ENCODE results near the gene MTHFS.

The MTHFS gene

DNA sequence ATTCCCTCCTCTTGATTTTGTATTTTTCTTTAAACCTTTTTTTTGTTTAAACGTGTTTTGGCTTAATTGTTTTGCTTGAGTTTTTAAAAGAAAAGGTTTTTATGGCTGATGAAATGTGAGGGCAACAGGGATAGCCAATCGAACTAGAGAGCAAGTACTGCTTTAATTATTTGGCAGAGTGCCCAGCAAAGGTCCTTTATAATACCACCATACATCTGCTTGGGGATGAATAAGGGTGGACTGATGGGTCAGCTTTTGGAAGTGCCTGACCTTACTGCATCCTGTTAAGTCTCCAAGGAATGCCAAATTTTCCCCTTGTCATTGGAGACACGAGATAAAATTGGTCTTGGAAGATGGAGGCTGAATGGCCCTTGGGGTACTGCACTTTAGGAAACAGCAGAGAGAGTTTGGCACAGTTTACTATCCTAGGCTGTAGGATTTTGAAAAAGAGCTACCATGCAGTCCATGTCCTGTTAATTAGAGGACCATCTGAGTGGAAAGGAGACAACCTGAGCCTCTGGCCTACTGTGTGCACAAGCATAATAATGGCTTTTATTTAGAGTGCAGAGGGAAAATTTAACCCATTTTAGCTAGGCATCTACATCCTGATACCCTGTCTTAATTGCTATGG lies 19.8 kb upstream of the MTHFS start:
- in situ Hi-C loops (cut with MboI; ENCODE audit: low sequenced_read_pairs): loop anchor here (25.0 kb wide), 1 partner anchor 246 kb away; the partner anchor contains the start of gene FAH

DNA sequence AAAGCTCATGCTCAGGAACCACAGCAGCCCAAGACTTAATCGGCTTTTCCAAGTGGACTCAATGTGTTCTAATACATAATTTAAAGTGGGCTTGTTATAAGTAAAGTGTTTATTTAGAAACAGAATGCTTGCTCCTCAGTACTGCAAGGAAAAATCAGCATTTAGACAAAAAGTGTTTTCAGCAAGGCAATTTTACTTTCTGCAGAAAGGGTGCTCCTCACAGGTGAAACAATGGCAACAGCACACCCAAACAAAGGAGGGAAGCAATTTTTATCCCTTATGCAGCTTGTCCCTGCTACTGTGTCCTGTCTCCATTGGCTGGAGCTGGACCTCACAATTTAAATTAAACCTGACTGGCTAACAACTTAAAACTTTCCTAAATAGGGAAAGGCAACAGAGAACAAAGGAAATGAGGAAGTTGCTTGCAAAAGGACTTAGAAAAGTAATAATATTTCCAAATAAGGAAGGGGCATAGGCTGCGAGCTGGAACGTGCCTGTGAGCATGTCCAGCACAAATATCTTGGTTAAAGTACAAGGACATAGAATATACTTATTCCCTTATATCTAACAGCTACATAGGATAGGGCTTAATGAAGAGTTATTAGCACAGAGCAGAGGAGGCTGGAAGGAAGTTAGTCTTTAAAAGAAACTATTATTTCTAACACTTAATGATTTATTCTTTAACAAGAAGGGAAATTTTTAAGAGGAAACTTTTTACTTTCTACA lies 19.1 kb upstream of the MTHFS start:
- in situ Hi-C loops (cut with MboI; ENCODE audit: low sequenced_read_pairs): loop anchor here (25.0 kb wide), 1 partner anchor 246 kb away; the partner anchor contains the start of gene FAH

DNA sequence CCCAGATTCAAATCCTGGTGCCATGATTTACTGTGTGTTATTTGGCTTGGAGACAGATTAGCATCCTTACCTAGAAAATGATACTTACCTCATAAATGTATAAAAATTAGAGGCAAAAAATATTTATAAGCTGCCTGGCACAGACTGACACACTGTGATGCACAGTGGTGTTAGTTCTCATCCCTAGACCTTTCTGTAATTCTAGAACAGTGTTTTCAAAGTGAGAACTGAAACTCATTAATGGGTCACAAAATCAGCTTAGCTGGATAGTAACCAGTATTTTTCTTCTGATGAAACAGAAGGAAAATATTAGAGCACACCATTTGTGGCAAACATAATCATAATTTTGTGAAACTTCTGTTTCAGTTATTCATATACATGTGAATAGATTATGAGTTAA lies 17.9 kb upstream of the MTHFS start:
- in situ Hi-C loops (cut with MboI; ENCODE audit: low sequenced_read_pairs): loop anchor here (25.0 kb wide), 1 partner anchor 248 kb away; the partner anchor contains the start of gene FAH

- in situ Hi-C loops (cut with MboI; ENCODE audit: low sequenced_read_pairs): loop anchor here (25.0 kb wide), 1 partner anchor 253 kb away; the partner anchor contains the start of gene FAH
These were observed 12.9 kb upstream of the MTHFS start for GRCh38 chr15:79909556-79910335.

DNA sequence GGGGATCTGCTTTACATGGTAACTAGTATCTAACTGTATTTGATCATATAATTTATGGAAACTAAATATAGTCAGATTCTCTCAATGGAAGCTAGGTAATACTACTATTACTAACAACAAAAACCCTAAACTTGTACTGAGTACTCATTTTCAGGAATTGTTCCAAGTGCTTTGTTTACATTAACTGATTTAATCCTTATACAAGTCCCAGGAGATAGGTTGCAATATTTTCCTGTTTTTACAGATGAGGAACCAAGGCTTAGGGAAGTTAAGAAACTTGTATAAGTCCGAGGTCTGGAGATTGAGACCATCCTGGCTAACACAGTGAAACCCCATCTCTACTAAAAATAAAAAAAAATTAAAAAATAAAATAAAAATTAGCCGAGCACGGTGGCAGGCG lies 7.5 kb upstream of the MTHFS start:
- in situ Hi-C loops (cut with MboI; ENCODE audit: low sequenced_read_pairs): loop anchor here (25.0 kb wide), 1 partner anchor 258 kb away; the partner anchor contains the start of gene FAH

DNA sequence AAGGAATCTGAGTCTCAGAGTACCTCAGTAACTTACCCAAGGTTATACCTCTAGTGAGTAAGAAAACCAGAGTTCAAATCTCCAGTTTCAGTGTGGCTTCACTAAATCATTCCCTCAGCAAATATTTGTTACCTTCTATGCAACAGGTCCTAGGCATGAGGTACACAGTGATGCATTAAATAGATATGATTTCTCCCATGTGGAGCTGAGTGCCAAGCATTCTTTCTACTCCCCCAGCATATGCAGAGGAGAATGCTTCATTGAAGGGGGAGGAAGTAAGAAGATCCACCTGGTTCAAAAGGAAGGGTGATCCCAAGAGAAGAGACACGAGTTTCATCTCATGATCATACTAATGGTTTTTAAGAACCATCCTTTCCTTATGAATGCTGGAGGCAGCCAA lies 6.8 kb upstream of the MTHFS start:
- in situ Hi-C loops (cut with MboI; ENCODE audit: low sequenced_read_pairs): loop anchor here (25.0 kb wide), 1 partner anchor 259 kb away; the partner anchor contains the start of gene FAH

DNA sequence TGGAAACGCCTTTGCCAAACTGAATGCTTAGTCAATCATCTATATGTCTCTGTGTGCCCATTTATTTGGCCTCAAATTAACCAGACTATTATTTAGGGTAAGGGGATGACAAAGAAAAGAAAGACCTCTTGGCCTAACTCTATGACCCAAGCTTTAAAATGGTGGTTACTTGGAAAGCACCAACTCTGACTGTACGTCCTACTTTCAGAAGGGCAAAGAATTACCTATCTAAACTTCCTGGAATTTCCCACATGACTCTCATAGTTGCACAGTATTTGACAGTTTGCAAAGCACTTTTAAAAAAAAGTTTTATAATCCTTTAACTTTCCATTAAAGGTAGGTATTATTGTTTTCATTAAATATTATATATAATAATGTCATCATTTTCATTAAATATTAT lies 6.3 kb upstream of the MTHFS start:
- in situ Hi-C loops (cut with MboI; ENCODE audit: low sequenced_read_pairs): loop anchor here (25.0 kb wide), 1 partner anchor 259 kb away; the partner anchor contains the start of gene FAH

GRCh38 chr15:79901958-79902357 lies 5.1 kb upstream of the MTHFS start:
- in situ Hi-C loops (cut with MboI; ENCODE audit: low sequenced_read_pairs): loop anchor here (25.0 kb wide), 1 partner anchor 260 kb away; the partner anchor contains the start of gene FAH

GRCh38 chr15:79900818-79901378 lies 4.1 kb upstream of the MTHFS start:
- in situ Hi-C loops (cut with MboI; ENCODE audit: low sequenced_read_pairs): loop anchor here (25.0 kb wide), 1 partner anchor 261 kb away; the partner anchor contains the start of gene FAH

- in situ Hi-C loops (cut with MboI; ENCODE audit: low sequenced_read_pairs): loop anchor here (25.0 kb wide), 1 partner anchor 262 kb away; the partner anchor contains the start of gene FAH
These were observed 3.3 kb upstream of the MTHFS start for GRCh38 chr15:79900087-79900486.

GRCh38 chr15:79898786-79899185 lies 2.0 kb upstream of the MTHFS start:
- in situ Hi-C loops (cut with MboI; ENCODE audit: low sequenced_read_pairs): loop anchor here (25.0 kb wide), 1 partner anchor 111 kb away; no protein-coding TSS in a partner anchor

DNA sequence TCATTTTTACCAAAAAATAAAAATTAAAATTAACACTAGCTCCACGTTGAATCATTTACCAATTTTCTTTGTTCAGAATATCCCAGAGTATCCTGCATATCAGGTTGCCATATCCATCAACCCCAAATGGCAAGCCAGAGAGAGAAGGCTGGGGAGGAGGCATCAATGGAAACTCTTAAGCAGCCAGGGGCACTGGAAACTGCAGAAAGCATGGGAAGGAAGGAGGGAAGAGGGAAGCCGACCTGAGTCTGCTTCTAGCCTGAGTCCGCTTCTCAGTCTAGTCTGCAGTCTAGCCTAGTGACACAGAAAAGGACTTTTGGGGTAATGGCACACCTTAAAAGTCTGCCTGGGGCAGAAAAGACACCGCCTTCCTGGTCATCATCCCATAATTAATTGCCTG lies 1.6 kb upstream of the MTHFS start:
- in situ Hi-C loops (cut with MboI; ENCODE audit: low sequenced_read_pairs): loop anchor here (25.0 kb wide), 1 partner anchor 111 kb away; no protein-coding TSS in a partner anchor

DNA sequence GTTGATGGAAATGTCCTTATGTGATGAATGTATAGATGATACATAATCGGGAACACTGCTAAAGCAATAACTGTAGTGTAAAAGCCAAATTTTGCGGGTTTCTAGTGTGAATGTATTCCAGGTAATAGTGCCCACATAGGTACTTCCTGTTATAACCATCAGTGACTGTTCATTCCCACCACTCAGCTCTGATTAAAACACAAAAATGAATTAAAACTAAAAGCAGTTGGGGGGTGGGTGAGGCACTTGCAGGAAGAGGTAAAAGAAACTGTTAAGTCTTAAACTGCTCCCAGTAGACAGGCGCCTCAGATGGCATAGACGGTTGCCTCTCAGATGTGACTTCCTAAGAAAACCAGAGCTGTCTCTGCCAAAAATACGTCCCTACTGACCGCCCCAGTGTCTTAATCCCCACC lies 893 bp upstream of the MTHFS start:
- in situ Hi-C loops (cut with MboI; ENCODE audit: low sequenced_read_pairs): loop anchor here (25.0 kb wide), 1 partner anchor 110 kb away; no protein-coding TSS in a partner anchor

GRCh38 chr15:79897380-79897678 lies 515 bp upstream of the MTHFS start:
- in situ Hi-C loops (cut with MboI; ENCODE audit: low sequenced_read_pairs): loop anchor here (25.0 kb wide), 1 partner anchor 110 kb away; no protein-coding TSS in a partner anchor

- in situ Hi-C loops (cut with MboI; ENCODE audit: low sequenced_read_pairs): loop anchor here (25.0 kb wide), 1 partner anchor 109 kb away; no protein-coding TSS in a partner anchor
These were observed 632 bp downstream of the MTHFS start for GRCh38 chr15:79896131-79896633.

DNA sequence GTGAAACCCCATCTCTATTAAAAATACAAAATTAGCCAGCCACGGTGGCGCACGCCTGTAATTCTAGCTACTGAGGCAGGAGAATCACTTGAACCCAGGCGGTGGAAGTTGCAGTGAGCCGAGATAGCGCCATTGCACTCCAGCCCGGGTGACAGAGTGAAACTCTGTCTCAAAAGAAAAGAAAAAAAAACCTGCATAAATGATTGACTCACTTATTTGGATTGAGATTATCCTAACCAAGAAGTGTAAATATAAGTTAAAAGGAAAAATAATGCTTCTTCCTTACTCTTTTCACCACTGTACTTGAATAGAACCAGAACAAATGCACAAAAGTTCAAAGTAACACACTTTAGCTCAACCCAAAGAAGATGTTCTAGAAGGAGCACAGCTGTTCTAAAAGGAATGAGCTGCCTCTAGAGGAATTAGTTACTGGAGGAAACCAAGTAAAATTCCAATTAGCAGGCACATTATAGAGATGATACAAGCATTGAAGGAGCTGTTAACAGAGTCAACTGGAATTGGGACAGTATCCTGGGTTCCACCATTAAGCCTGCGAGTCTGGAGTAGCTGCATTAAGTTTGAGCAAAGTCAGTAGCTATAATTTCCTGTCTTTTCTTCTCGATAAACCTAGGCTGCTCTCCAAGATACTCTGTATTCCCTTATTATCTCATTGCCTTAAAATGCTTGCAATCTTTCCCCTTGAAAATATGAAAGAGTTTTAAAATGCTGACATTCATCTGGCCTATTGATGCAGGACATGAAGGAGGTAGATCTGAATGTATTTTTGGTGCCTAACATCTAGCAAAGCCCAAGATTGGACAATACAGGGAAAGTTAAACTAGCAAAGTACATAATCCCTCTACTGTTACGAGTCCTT lies 9.5 kb downstream of the MTHFS start:
- in situ Hi-C loops (cut with MboI; ENCODE audit: low sequenced_read_pairs): loop anchor here (25.0 kb wide), 1 partner anchor 100 kb away; no protein-coding TSS in a partner anchor

GRCh38 chr15:79886124-79886523 lies 10.7 kb downstream of the MTHFS start:
- in situ Hi-C loops (cut with MboI; ENCODE audit: low sequenced_read_pairs): loop anchor here (25.0 kb wide), 1 partner anchor 99 kb away; no protein-coding TSS in a partner anchor

GRCh38 chr15:79884204-79884596 lies 12.6 kb downstream of the MTHFS start:
- in situ Hi-C loops (cut with MboI; ENCODE audit: low sequenced_read_pairs): loop anchor here (25.0 kb wide), 1 partner anchor 97 kb away; no protein-coding TSS in a partner anchor
